Common myeloid progenitor, CD34-positive (primary cell): ENCODE measurements around the gene NEDD4L.

Experiments
- CTCF ChIA-PET: fragments of 350-600 bp; sonication (Branson Sonifier 250); formaldehyde crosslinking; loops from one replicate; lab custom pipeline; 2021; ENCODE audit warnings: antibody characterized with exemption; lab: Charles Lee
- POLR2A ChIA-PET: fragments of 350-600 bp; sonication (Branson Sonifier 250); formaldehyde crosslinking; loops from one replicate; lab custom pipeline; 2021; ENCODE audit warnings: antibody characterized with exemption; lab: Charles Lee
- DNase-seq, 3 donors: peaks; one replicate each; pipeline versions ENCODE4 v3.0.0 to v3.0.0-alpha.2; 2013
- H3K27ac ChIP-seq, 2 experiments: 1 replicate in 1 of 2; 2 replicates in 1 of 2; pipeline ENCODE4 v1.7.0; 2013; ENCODE audit warnings: inconsistent platforms in 2 of 2, low read length in 2 of 2, mild to moderate bottlenecking in 2 of 2, low read depth in 1 of 2, moderate library complexity in 1 of 2; ENCODE audit not compliant: severe bottlenecking in 2 of 2, insufficient read depth in 1 of 2, poor library complexity in 1 of 2
- H3K27me3 ChIP-seq, 5 experiments: replicated peaks in 2 of 5; 1 replicate in 3 of 5; 2 replicates in 2 of 5; pipeline versions ENCODE4 v1.6.1 to v1.7.0; 2013; ENCODE audit warnings: low read length in 4 of 5, mild to moderate bottlenecking in 2 of 5, moderate library complexity in 2 of 5, inconsistent platforms in 1 of 5; ENCODE audit not compliant: insufficient read depth in 5 of 5, control insufficient read depth in 4 of 5
- H3K36me3 ChIP-seq, 4 experiments: 1 replicate in 2 of 4; 2 replicates in 2 of 4; pipeline versions ENCODE4 v1.6.1 to v1.7.0; 2013; ENCODE audit warnings: low read length in 3 of 4, control low read depth in 1 of 4, mild to moderate bottlenecking in 1 of 4; ENCODE audit not compliant: control insufficient read depth in 4 of 4, insufficient read depth in 4 of 4
- H3K4me1 ChIP-seq, 4 experiments: 1 replicate in 3 of 4; 2 replicates in 1 of 4; pipeline versions ENCODE4 v1.6.1 to v1.7.1; 2013; ENCODE audit warnings: low read length in 3 of 4, mild to moderate bottlenecking in 3 of 4, control low read depth in 1 of 4, inconsistent platforms in 1 of 4, moderate library complexity in 1 of 4; ENCODE audit not compliant: control insufficient read depth in 4 of 4, insufficient read depth in 4 of 4; ENCODE audit errors: control extremely low read depth in 1 of 4
- H3K4me3 ChIP-seq, 7 experiments: 1 replicate in 4 of 7; 2 replicates in 3 of 7; pipeline versions ENCODE4 v1.5.1 to v1.7.0; 2013; ENCODE audit warnings: mild to moderate bottlenecking in 7 of 7, low read length in 6 of 7, moderate library complexity in 6 of 7, inconsistent platforms in 2 of 7, low read depth in 2 of 7, control low read depth in 1 of 7; ENCODE audit not compliant: insufficient read depth in 4 of 7, control insufficient read depth in 1 of 7; ENCODE audit errors: extremely low read depth in 1 of 7
- H3K9me3 ChIP-seq, 5 experiments: 1 replicate in 4 of 5; 2 replicates in 1 of 5; pipeline versions ENCODE4 v1.6.1 to v1.7.1; 2013; ENCODE audit warnings: low read length in 4 of 5, mild to moderate bottlenecking in 2 of 5, inconsistent platforms in 1 of 5, low read depth in 1 of 5, moderate library complexity in 1 of 5; ENCODE audit not compliant: control insufficient read depth in 4 of 5, insufficient read depth in 2 of 5; ENCODE audit errors: control extremely low read depth in 1 of 5
- WGBS: methylation state at CpG from one replicate; pipeline ENCODE4 v1.1.5; 2013; ENCODE audit not compliant: insufficient coverage; 5-methylcytosine and 5-hydroxymethylcytosine counted together

Gene NEDD4L

GRCh38 chr18:58394602-58395425 lies 350.8 kb downstream of the NEDD4L start:
- ChIA-PET POLR2A (no interaction called here), CTCF (no interaction called here)
- H3K4me1 ChIP-seq = no peaks in the 10 kb centered on the region
- no peaks in the 10 kb centered on the region for H3K27me3 ChIP-seq
- H3K4me3 ChIP-seq = no peak overlapping the region
- no peak overlapping the region for H3K27ac ChIP-seq
- WGBS = 100% methylated on average over 8 of the region's 12 CpGs
- DNase-seq = no peak
- H3K9me3 ChIP-seq = no peaks in the 10 kb centered on the region
- peaks cover 0 to 11% (median 5%) of the 10 kb centered on the region in 4 experiments for H3K36me3 ChIP-seq

- no peak overlapping the region for H3K4me3 ChIP-seq
- ChIA-PET POLR2A (no interaction called here), CTCF (no interaction called here)
- 96% methylated on average over 3 of the region's 10 CpGs for WGBS
- H3K27ac ChIP-seq = no peak overlapping the region
- H3K36me3 ChIP-seq = peaks cover 0 to 10% (median 4%) of the 10 kb centered on the region in 4 experiments
- DNase-seq = no peak
- H3K27me3 ChIP-seq = no peaks in the 10 kb centered on the region
- H3K4me1 ChIP-seq = no peaks in the 10 kb centered on the region
- no peaks in the 10 kb centered on the region for H3K9me3 ChIP-seq
These were observed 352.1 kb downstream of the NEDD4L start for GRCh38 chr18:58396144-58396543.

- Histone ChIP-seq H3K9me3 (no peaks in the 10 kb centered on the region), H3K27ac (no peak overlapping the region), H3K27me3 (no peaks in the 10 kb centered on the region), H3K4me1 (no peaks in the 10 kb centered on the region), H3K36me3 (peaks cover 0 to 6% (median 2%) of the 10 kb centered on the region in 4 experiments), H3K4me3 (no peak overlapping the region)
- CTCF ChIA-PET = no interaction called here
- no CpG with 5 or more reads among the region's 3 CpGs for WGBS
- no peak for DNase-seq
- POLR2A ChIA-PET = no interaction called here
These were observed 352.9 kb downstream of the NEDD4L start for GRCh38 chr18:58396966-58397365.

- H3K27ac ChIP-seq = no peak overlapping the region
- 94% methylated on average over 8 of the region's 9 CpGs for WGBS
- no peaks in the 10 kb centered on the region for H3K4me1 ChIP-seq
- DNase-seq = no peak
- no peaks in the 10 kb centered on the region for H3K27me3 ChIP-seq
- ChIA-PET CTCF (no interaction called here), POLR2A (no interaction called here)
- H3K36me3 ChIP-seq = peaks cover 0 to 4% (median 1%) of the 10 kb centered on the region in 4 experiments
- no peaks in the 10 kb centered on the region for H3K9me3 ChIP-seq
- no peak overlapping the region for H3K4me3 ChIP-seq
These were observed 353.5 kb downstream of the NEDD4L start for GRCh38 chr18:58397385-58398132.

- Histone ChIP-seq H3K27me3 (no peaks in the 10 kb centered on the region), H3K27ac (no peak overlapping the region), H3K4me1 (no peaks in the 10 kb centered on the region), H3K9me3 (no peaks in the 10 kb centered on the region), H3K4me3 (no peak overlapping the region), H3K36me3 (peaks cover 0 to 4% (median 1%) of the 10 kb centered on the region in 4 experiments)
- ChIA-PET CTCF (no interaction called here), POLR2A (no interaction called here)
- DNase-seq = no peak
- 93% methylated on average over 9 of the region's 11 CpGs for WGBS
These were observed 354.8 kb downstream of the NEDD4L start for GRCh38 chr18:58398648-58399398.

- Histone ChIP-seq H3K9me3 (no peaks in the 10 kb centered on the region), H3K27me3 (no peaks in the 10 kb centered on the region), H3K4me1 (no peaks in the 10 kb centered on the region), H3K27ac (no peak overlapping the region), H3K4me3 (no peak overlapping the region), H3K36me3 (peaks cover 0 to 4% (median 0%) of the 10 kb centered on the region in 4 experiments)
- WGBS = 85% methylated on average over 9 of the region's 14 CpGs
- CTCF ChIA-PET = no interaction called here
- DNase-seq = no peak
- POLR2A ChIA-PET = no interaction called here
These were observed 356.4 kb downstream of the NEDD4L start for GRCh38 chr18:58400331-58400870.
